ENCODE measurements around the gene GYPC.
"Not testable (repeated sequence)": the region's sequence is repeated elsewhere in the genome, so short reads cannot be mapped to it uniquely, and the experiment has no call there.

The GYPC gene

DNA sequence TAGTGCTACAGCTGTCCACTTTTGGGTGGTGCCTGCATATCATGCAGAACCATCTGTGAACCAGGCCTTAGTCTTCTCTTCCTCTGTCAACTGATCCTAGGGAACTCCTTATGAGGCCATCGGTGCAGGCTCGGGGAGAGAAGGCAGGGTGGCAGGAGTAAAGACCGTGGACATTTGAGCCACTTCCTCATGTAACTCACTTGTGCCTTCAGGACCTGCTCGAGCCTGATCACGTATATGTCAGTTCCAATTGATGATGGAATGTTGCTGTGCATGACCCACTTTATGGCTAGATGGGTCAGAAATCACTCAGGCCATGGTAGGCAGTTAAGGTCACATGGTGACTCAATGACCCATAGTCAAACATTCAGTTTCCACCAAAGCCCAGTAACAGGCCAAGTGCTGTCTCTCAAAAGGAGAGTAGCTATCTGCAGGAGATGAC lies 7.6 kb upstream of the GYPC start:
- not testable (repeated sequence) for H3K27ac ChIP-seq; DNase-seq (ENCODE audit: low read depth, low spot score)

DNA sequence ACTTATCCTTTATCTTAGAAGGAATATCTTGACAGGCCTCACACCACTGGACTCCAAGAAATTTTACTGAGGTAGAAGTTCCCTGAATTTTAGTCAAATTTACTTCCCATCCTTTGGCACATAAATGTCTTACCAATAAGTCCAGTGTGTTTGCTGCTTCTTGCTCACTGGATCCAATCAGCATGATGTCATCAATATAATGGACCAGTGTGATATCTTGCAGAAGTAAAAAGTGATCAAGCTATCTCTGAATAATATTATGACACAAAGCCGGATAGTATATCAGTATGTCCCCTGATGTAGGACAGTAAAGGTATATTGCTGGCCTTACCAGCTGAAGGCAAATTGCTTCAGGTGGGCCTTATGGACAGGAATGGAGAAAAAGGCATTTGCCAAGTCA lies 6.9 kb upstream of the GYPC start:
- DNase-seq (ENCODE audit: low read depth, low spot score) = no peak
- no peak overlapping the region for H3K27ac ChIP-seq

DNA sequence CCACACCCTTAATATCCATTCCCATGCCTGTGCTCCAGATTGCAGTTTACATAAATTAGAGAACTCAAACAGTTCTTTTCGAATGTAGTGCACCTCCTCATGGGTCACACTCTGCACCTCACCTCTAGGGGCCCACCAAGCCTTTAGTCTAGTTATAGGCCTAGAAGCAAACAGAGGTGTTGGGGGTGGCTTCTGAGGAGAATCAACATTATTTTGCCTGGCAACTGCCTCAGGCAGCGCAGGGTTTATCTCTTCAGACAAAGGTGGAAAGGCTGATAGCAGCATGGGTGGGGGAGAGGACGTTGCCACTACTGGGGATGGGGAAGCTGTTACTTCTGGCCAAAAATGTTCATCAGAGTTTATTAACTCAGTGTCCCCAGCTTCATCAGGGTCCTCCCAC lies 5.0 kb upstream of the GYPC start:
- H3K27ac ChIP-seq = no peak overlapping the region
- no peak for DNase-seq (ENCODE audit: low read depth, low spot score)

DNA sequence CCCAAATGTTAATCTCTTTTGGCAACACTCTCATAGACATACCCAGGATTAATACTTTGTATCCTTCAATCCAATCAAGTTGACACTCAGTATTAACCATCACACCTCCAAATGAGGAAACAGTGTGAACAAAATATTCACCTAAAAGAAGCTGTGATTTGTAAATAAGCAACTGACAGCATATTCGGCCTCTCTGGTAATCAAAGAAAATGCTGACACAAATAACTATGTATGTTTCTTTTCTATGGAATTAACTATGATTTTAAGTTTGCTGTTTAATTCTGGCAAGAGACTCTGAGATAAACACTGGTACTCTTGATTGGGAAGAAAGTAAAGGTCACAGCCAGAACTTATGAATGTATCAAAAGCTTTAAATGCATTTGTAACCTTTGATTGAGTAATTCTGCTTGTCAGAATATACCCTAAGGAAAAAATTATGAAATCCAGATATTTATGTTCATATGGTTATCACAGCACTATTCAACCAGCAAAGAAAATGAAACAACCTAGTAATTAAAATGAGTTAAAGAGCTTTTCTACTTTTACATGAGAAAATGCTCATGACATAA lies 3.6 kb upstream of the GYPC start:
- DNase-seq (ENCODE audit: low read depth, low spot score) = no peak
- H3K27ac ChIP-seq = no peak overlapping the region

DNA sequence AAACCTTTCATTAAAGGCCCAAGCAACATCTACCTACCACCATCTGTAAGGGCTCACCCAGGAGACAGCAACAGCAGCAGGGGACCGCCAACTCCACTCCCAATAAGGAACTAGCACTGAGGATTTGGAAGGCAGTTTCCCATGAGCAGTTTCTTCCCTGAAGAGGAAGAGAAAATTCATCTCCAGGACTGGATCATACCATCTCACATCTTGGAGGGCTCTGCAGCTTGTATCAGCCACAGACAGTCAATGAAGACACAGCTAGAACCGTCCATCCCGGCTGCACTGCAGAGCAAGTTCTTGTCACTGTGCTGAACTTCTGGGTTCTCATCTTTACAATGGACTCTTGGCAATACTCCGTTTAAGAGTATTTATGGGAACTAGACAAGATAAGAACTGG lies 2.8 kb upstream of the GYPC start:
- H3K27ac ChIP-seq = no peak overlapping the region
- DNase-seq (ENCODE audit: low read depth, low spot score) = no peak

DNA sequence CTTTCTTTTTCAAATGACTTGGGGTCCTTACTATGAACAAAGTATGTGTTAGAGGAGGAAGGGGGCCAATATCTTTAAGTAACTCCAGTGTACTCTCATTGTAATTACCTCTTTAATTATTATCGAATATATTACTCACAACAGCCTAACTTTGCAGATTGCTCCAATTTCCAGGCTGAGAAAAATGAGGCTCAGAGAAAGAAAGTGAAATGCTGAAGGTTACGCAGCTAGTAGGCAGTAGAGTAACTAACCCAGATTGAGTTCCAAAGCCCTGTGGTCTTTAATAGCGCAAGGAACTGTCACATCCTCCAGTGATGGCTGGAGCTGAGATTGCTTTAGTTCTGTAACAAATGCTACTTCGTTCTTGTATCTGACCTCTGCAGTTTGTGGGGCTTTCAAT lies 2.2 kb upstream of the GYPC start:
- no peak for DNase-seq (ENCODE audit: low read depth, low spot score)
- H3K27ac ChIP-seq = no peak overlapping the region

DNA sequence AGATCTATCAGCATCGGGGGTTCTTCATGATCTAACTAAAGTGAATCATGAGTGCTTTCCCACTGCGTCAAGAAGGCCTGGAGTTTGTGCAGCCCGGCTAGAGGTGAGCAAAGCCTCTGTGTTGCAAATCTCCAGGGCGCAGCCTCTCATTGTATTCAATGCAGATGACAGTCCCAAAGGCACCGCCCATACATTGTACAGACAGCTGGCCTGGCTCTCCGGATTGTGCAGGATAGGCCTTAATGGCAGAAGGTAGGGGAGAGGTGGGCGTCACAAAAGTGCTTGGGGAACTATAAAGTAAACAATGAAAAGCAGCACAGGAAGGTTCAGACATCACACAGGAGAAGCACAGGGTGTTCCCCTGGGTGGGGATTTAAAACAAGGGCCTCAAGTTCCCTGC lies 907 bp upstream of the GYPC start:
- H3K27ac ChIP-seq = no peak overlapping the region
- no peak for DNase-seq (ENCODE audit: low read depth, low spot score)

- H3K27ac ChIP-seq = no peak overlapping the region
- no peak for DNase-seq (ENCODE audit: low read depth, low spot score)
Observed at GRCh38 chr2:126656431-126657147, 631 bp downstream of the GYPC start.

DNA sequence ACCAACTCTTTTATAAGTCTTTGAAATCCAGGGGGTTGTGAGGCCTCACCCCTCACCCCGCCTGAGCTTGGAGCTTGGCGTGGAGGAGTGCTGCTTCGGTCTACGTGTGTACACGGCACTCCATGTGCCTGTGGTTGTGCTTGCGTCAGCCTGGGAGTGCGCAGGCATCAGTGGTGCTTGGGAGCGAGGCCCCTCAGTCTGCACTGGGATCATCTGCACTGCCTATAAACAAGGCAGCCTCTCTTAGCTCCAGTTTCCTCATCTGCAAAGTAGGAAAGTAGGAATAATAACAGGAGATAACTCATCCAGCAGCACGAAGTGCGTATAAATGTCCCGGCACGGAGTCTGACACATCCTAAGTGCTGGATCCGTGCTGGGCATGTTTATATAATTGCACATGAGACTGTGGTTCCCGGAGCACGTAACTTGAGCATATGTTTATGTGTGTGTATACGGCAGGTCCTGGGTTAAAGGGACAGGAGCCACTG lies 1.2 kb downstream of the GYPC start:
- DNase-seq (ENCODE audit: low read depth, low spot score) = no peak
- H3K27ac ChIP-seq = no peak overlapping the region

DNA sequence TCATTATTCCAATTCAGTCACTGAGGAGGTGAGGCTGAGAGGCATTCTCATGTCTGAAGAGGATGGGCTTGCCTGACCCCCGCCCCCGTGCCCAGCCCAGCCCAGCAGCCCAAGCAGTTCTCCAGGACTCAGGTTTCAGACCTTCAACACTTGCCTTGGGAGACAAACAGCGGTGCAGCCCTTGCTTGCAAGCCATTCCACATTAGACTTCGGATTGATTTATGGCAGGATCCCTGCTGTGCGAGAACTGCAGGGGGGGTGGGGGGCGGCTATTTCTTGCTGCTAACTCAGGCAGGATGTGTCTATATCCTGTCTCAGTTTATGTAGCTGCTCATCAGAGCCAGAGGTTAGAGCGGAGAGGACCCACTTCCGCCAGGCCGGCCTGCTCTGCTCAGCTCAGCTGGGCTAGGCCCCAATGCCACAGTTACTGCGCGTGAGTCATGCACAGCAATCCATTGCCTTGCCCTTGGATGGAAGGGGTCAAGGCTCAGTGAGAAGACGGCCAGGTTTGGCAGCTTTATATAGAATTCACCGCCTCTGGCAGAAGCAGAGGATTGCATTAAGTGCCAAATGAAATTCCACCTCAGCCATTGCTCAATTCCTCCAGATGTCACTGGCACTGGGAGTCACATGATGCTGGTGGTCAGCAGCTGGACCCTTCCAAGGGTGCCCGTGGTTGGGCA lies 1.8 kb downstream of the GYPC start:
- DNase-seq (ENCODE audit: low read depth, low spot score) = no peak

GRCh38 chr2:126658319-126658904 lies 2.5 kb downstream of the GYPC start:
- no peak for DNase-seq (ENCODE audit: low read depth, low spot score)
- no peak overlapping the region for H3K27ac ChIP-seq

More for the DNA sequence above, 1.8 kb downstream of the GYPC start:
- H3K27ac ChIP-seq = no peak overlapping the region

DNA sequence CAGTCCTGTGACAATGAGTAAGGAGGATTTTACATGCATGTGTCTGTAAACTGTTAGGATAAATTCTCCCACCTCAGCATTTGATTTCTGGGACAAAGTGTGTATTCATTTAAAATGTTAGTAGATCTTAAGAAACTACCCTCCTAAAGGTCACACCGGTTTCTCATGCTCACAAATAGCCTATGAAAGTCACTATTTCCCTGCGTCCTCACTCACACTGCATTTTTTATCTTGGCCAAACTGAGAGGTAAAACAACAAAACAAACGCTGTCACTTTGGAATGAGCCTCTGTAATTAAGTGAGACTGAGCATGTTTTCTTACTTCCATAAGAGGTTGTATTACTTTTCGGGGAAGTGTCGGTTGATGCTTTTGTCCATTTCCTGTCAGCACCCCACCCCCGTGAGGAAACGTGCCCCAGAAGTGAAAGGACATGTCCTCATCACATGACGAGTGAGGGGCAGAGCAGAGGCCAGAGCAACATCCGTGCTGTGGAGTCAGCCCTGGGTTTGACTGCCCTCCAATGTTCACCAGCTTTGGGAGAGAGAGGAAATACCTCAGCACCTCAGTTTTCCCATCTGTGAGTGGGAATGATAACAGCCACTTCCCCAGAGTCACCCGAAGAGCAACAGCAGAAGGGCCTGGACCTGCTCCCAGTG lies 3.1 kb downstream of the GYPC start:
- no peak for DNase-seq (ENCODE audit: low read depth, low spot score)
- no peak overlapping the region for H3K27ac ChIP-seq

DNA sequence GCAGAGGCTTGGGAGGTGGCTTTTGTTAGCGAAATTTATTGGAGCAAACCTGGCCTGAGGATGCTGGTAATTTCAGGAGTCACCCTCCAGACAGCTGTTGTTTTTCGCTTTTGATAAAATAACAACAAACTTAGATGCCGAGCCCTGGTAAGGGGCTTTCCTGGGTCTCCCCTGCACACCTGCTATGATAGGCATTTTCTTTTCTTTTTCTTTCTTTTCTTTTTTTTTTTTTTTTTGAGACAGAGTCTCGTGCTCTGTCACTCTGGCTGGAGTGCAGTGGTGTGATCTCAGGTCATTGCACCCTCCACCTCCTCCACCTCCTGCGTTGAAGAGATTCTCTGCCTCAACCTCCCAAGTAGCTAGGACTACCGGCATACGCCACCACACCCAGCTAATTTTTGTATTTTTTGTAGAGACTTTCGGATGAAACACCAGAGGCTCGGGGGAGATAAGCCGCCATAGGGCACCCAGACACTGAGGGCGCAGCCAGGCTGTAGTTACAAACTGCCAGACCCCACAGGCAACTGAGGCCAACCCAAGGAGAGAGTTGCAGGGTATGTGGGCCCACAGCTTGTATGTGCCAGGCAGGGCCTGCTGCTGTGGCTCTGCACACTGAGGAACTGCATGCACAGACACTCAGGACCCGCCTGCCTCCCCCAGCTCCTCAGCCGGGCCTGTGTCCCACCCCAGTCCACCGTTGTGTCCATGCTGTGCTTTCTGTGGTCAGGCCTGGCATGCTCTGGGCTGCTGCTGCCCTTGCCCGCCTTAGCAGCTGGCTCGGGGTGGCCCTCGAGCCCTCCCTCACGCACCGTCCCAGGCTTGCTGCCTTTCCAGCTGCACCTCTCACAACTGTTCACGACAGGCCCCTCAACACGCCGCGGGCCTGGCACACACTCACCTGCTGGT lies 3.9 kb downstream of the GYPC start:
- no peak overlapping the region for H3K27ac ChIP-seq
- no peak for DNase-seq (ENCODE audit: low read depth, low spot score)

- H3K27ac ChIP-seq = no peak overlapping the region
- DNase-seq (ENCODE audit: low read depth, low spot score) = no peak
Observed at GRCh38 chr2:126660971-126661370, 5.0 kb downstream of the GYPC start.

- no peak overlapping the region for H3K27ac ChIP-seq
- DNase-seq (ENCODE audit: low read depth, low spot score) = no peak
Observed at GRCh38 chr2:126661702-126662500, 5.9 kb downstream of the GYPC start.

DNA sequence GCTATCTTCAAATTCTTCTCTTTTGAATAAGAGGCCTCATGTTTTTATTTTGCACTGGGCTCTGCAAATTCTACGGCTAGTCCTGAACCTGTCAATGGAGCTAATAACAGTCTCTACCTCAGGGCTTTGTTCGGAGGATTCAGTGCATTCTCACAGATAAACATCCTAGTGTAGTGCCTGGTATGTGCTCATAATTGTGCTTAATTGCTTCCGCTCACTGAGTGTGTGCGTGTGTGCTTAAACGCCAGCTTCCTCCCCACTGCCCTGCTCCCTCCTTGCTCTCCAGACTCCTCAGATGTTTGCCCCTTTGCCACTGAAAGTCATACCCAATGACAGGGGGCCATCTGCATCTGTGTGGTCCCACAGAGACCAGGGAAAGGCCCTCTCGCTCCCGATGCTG lies 6.7 kb downstream of the GYPC start:
- H3K27ac ChIP-seq = no peak overlapping the region
- DNase-seq (ENCODE audit: low read depth, low spot score) = no peak

DNA sequence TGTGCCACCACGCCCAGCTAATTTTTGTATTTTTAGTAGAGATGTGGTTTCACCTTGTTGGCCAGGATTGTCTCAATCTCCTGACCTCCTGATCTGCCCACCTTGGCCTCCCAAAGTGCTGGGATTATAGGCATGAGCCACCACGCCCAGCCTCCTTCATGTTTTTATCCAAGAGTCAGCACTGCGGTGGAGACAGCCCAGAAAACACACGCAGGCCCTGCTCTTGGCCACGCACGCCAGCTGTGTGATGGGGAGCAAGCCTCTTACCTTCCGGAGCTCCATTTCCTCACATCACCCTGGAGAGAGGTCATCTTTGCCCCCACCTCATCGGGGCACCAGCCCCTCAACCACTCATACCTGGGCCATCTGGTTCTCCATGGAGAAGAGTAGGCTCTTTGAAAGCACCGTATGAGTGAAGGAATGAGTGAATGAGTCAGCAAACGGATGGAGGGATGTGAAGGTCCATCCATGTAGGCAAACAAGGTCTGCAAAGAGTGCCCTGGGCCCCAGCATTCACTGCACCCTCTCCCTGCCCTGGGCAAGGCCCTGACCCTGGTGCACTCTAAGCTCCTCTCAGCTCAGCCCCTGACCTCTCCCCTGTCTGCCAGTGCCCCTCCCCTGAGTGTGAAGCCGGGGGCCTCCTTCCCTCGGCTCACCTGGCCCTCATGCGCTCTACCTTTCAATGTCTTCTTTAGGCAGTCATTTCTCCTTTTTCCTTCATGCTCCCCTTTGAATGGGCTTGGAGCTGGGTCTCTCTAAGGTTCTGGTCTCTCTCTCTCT lies 7.4 kb downstream of the GYPC start:
- no peak for DNase-seq (ENCODE audit: low read depth, low spot score)
- H3K27ac ChIP-seq = no peak overlapping the region

GRCh38 chr2:126664234-126664633 lies 8.3 kb downstream of the GYPC start:
- H3K27ac ChIP-seq = no peak overlapping the region
- no peak for DNase-seq (ENCODE audit: low read depth, low spot score)

Measured in epithelial cell of prostate (primary cell).